ENCODE measurements around the gene C17orf78. TPM values are rescaled to one million over a fixed set of nuclear protein-coding genes. Genes with fewer than 3 reads are reported as not detected.

C17orf78 gene
- total RNA-seq (2022) (not detected in 2 replicates), Bru-seq, nascent RNA (not detected), BruChase-seq, experiment 1, labeled RNA remaining after a 6-hour chase (not detected), BruChase-seq, experiment 2, labeled RNA remaining after a 2-hour chase (not detected)
- long read RNA-seq, partial matches to known transcripts: 0 of 2 reads
- long read RNA-seq, other reads (novel, unspliced or antisense): 2 of 2 reads

DNA sequence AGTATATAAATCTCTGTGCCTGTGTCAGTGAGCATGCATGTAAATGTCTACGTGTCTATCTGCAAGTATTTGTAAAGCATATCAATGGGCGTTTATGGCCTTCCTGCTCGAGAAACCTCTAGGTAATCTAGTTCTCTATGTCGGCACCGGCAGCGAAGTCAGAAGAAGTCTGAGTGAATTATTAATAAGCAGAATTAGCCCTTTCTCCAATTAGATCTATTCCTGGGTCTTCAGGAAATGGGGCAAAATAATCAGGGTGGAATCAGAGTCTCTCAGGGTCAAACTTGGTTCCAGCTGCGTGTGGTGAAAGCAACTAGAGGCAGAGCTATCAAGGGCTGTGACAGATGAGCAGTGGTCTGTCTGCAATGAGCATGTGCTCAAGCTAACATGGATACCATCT is at the start of gene C17orf78:
Gene C17orf78, plus strand, starts transcription at position 280 of the 400 bp plus-strand sequence. Its CDS starts 108 bp downstream, at position 388.
- TF ChIP-seq, protein P1, sequence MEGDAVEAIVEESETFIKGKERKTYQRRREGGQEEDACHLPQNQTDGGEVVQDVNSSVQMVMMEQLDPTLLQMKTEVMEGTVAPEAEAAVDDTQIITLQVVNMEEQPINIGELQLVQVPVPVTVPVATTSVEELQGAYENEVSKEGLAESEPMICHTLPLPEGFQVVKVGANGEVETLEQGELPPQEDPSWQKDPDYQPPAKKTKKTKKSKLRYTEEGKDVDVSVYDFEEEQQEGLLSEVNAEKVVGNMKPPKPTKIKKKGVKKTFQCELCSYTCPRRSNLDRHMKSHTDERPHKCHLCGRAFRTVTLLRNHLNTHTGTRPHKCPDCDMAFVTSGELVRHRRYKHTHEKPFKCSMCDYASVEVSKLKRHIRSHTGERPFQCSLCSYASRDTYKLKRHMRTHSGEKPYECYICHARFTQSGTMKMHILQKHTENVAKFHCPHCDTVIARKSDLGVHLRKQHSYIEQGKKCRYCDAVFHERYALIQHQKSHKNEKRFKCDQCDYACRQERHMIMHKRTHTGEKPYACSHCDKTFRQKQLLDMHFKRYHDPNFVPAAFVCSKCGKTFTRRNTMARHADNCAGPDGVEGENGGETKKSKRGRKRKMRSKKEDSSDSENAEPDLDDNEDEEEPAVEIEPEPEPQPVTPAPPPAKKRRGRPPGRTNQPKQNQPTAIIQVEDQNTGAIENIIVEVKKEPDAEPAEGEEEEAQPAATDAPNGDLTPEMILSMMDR (IDR thresholded peaks at IDR 0.05; ENCODE audit: unreplicated experiment): no peak
- H3K36me3 Mint-ChIP-seq (ENCODE audit: insufficient read depth, unreplicated experiment): no peaks in the 10 kb centered on the region
- H3K4me3 Mint-ChIP-seq (ENCODE audit: unreplicated experiment): no peak within 1 kb of the TSS
- H3K27me3 Mint-ChIP-seq (ENCODE audit: insufficient read depth, unreplicated experiment): no peaks in the 10 kb centered on the region
- intact Hi-C loops (cut with micrococcal nuclease): loop anchor here (10.0 kb wide), 2 partner anchors 149 to 771 kb away; partner anchors contain the start of gene MRM1
- no peak within 1 kb of the TSS for H3K27ac Mint-ChIP-seq (ENCODE audit: low read depth, unreplicated experiment)
- H3K4me1 Mint-ChIP-seq (ENCODE audit: insufficient read depth, unreplicated experiment): peaks cover 6% of the 10 kb centered on the region
- BruUV-seq (replicated peaks): no TSS peak
- no peaks in the 10 kb centered on the region for H3K9me3 Mint-ChIP-seq (ENCODE audit: unreplicated experiment)
- DNase-seq (ENCODE audit: unreplicated experiment): no peak
- CTCF ChIA-PET: interaction anchor here (0.7 to 6.1 kb wide), 7 partner anchors 15 to 152 kb away, joined by 3 to 31 read pairs (median 5); no protein-coding TSS in a partner anchor
- POLR2A ChIA-PET: no interaction called here

DNA sequence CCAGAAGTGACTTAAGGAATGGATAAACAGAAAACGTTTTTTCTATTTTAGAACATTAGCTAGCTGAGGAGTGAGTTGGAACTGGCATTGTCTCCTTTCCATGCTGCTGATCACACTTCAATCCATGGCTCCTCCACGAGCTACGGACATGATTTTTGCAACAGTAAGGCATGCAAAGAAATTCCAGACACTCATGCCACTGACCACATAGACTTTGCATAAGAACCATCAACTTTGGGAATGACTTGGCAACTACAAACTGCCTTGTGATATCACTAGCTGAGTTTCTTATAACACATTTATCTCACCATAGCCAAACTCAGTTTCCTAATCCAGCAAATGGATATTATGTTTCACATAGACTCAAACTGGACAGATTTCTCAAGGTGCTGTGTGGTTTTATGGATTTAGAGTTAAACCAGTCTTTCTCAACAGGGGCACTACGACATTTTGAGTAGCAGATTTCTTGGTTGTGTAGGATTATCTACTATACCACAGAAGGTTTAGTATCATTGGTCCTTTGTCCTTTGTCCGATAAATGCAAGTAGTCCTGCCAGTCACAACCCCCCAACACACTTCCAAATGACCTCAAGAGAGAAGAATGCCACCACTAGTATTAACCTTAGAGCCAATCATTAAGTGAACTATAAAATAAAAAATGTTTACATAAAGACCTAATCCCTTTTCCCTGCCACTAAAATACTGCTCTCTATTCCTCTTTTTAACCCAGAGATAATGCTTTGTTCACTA is 48.3 kb upstream of the C17orf78 start:
- TF ChIP-seq, protein P1 (IDR thresholded peaks at IDR 0.05; ENCODE audit: unreplicated experiment): no peak
- H3K4me3 Mint-ChIP-seq (ENCODE audit: unreplicated experiment): no peak overlapping the region
- H3K27ac Mint-ChIP-seq (ENCODE audit: low read depth, unreplicated experiment): no peak overlapping the region
- H3K27me3 Mint-ChIP-seq (ENCODE audit: insufficient read depth, unreplicated experiment): no peaks in the 10 kb centered on the region
- ChIA-PET POLR2A (interaction anchor here (0.6 to 0.9 kb wide), 2 partner anchors 14 to 382 kb away, joined by 3 to 4 read pairs; no protein-coding TSS in a partner anchor), CTCF (interaction anchor here (0.5 kb wide), 1 partner anchor 323 kb away, joined by 5 read pairs; no protein-coding TSS in a partner anchor)
- no peaks in the 10 kb centered on the region for H3K4me1 Mint-ChIP-seq (ENCODE audit: insufficient read depth, unreplicated experiment)
- intact Hi-C loops (cut with micrococcal nuclease): no loop called here
- DNase-seq (ENCODE audit: unreplicated experiment): peak; percentile 28
- no peaks in the 10 kb centered on the region for H3K9me3 Mint-ChIP-seq (ENCODE audit: unreplicated experiment)
- BruUV-seq (replicated peaks): TSS peak; percentile 19
- H3K36me3 Mint-ChIP-seq (ENCODE audit: insufficient read depth, unreplicated experiment): peaks cover 77% of the 10 kb centered on the region

DNA sequence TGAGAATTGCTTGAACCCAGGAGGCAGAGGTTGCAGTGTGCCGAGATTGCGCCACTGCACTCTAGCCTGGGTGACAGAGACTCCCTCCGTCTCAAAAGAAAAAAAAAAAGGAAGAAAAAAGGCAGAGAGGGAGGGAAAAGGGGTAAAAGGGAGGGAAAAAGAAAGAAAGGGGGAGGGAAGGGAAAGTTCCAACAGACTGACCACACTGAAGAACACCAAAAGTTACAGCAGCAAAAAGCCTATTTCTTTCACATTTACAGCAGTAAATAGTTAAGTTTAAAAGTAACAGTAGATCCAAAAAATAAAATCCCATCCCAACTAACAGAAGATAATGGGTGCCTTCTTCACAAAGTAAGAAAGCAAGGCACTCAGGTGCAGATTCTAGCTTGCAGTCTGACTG is 36.9 kb upstream of the C17orf78 start:
- POLR2A ChIA-PET: interaction anchor here (1.6 kb wide), 1 partner anchor 20 kb away, joined by 5 read pairs; no protein-coding TSS in a partner anchor
- Mint-ChIP-seq H3K27me3 (ENCODE audit: insufficient read depth, unreplicated experiment) (no peaks in the 10 kb centered on the region), H3K9me3 (ENCODE audit: unreplicated experiment) (no peaks in the 10 kb centered on the region), H3K4me3 (ENCODE audit: unreplicated experiment) (no peak overlapping the region), H3K27ac (ENCODE audit: low read depth, unreplicated experiment) (peak overlapping the region; percentile 3), H3K4me1 (ENCODE audit: insufficient read depth, unreplicated experiment) (no peaks in the 10 kb centered on the region), H3K36me3 (ENCODE audit: insufficient read depth, unreplicated experiment) (peaks cover 50% of the 10 kb centered on the region)
- CTCF ChIA-PET: no interaction called here
- no peak for DNase-seq (ENCODE audit: unreplicated experiment)
- TF ChIP-seq, protein P1 (IDR thresholded peaks at IDR 0.05; ENCODE audit: unreplicated experiment): no peak
- intact Hi-C loops (cut with micrococcal nuclease): no loop called here
- BruUV-seq (replicated peaks): no TSS peak

DNA sequence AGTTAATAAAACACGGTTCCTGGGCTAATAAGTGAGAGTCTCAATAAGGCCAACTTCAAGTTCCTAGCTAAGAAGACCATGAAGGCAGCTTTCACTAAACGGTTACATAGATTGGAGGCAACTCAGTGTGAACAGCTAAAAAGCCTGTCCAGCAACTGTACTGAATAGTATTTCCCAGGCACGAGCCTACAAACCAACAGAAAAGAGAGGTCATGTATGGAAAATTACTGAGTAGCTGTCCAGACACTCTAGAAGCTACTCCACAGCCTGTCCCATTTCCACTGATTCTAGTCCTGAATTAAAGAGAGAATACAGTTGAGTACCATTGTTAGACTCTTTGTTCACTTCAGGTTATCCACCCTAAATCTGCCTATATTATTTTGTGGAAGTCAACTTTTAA is 36.5 kb upstream of the C17orf78 start:
- CTCF ChIA-PET: no interaction called here
- Mint-ChIP-seq H3K4me3 (ENCODE audit: unreplicated experiment) (no peak overlapping the region), H3K27ac (ENCODE audit: low read depth, unreplicated experiment) (peak overlapping the region; percentile 3), H3K36me3 (ENCODE audit: insufficient read depth, unreplicated experiment) (peaks cover 54% of the 10 kb centered on the region), H3K4me1 (ENCODE audit: insufficient read depth, unreplicated experiment) (no peaks in the 10 kb centered on the region), H3K27me3 (ENCODE audit: insufficient read depth, unreplicated experiment) (no peaks in the 10 kb centered on the region), H3K9me3 (ENCODE audit: unreplicated experiment) (no peaks in the 10 kb centered on the region)
- intact Hi-C loops (cut with micrococcal nuclease): no loop called here
- POLR2A ChIA-PET: interaction anchor here (1.6 kb wide), 1 partner anchor 19 kb away, joined by 5 read pairs; no protein-coding TSS in a partner anchor
- TSS peak; percentile 21 for BruUV-seq (replicated peaks)
- TF ChIP-seq, protein P1 (IDR thresholded peaks at IDR 0.05; ENCODE audit: unreplicated experiment): no peak
- no peak for DNase-seq (ENCODE audit: unreplicated experiment)
